Measurements from ENCODE around the gene BCL2L1. TPM values are rescaled to one million over a fixed set of nuclear protein-coding genes. Genes with fewer than 3 reads are reported as not detected.

BCL2L1 gene
- total and polyA plus RNA-seq, 2 donors (not counting 3 experiments of a cell fraction or from before 2014, with no cell fraction given), result 78.0 to 101 TPM

DNA sequence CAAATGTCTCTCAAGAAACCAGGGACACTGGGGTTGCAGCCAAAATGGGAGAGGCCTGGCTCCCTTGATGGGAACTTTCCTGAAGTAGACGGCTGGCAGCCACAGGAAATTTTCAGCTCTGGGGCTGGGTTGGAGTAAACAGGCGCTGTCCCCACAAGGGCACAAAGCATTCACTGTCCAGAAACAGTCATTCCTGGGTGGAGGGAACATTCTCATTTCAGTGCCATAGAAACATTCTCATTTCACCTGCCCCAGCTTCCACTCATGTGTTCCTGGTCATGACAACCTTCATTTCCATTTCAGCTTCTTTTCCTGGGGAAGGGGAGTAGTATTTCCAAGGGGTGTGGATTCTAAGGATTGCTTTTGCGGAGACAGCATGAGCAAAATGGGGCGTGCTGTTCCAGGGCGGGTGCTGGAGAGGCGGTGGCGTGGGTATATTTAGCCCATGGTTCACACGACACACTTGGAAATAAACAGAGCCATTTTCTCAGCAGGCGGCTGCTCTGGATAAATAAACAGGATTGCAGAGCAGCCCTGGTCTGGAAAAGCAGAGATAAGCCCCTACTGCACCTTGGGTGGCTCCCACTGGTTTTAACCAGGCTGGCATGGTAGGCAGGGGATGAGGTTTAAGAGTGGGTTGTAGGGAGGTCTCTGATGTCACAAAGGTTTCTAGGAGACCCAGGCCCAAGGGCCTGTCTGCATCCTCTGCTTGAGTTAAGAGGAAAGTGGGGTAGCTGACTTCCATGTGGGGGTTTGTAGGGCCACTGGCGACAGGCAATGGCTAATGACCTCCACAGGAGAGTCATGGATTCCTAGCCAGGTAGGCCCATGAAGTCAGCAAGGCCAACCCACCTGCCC, 52.1 kb downstream of the BCL2L1 start:
- FAIRE-seq (no peak), DNase-seq (ENCODE audit: low read depth, low spot score) (no peak)
- Histone ChIP-seq H3K9me1 (replicated peaks; ENCODE audit: control insufficient read depth, extremely low read depth, insufficient read depth, low read length) (no peaks in the 10 kb centered on the region), H3K36me3 (ENCODE audit: control insufficient read depth in 2 of 2, extremely low read depth in 1 of 2, insufficient read depth in 2 of 2, low read length in 2 of 2) (peaks cover 2 to 13% of the 10 kb centered on the region in 2 experiments), H3K4me2 (ENCODE audit: insufficient read depth, low read length) (no peak overlapping the region), H4K20me1 (replicated peaks; ENCODE audit: control insufficient read depth, extremely low read depth, insufficient read depth, low read length) (no peaks in the 10 kb centered on the region), H3K79me2 (ENCODE audit: control insufficient read depth, insufficient read depth, low read length) (peaks cover 60% of the 10 kb centered on the region), H3K4me3 (replicated peaks in 1 of 3; ENCODE audit: insufficient read depth in 1 of 3, low read depth in 1 of 3, low read length in 3 of 3) (no peak overlapping the region), H3K27ac (ENCODE audit: insufficient read depth, low read depth, low read length) (no peak overlapping the region), H3K9me3 (replicated peaks; ENCODE audit: control insufficient read depth, insufficient read depth, low read length) (no peaks in the 10 kb centered on the region), H3K9ac (replicated peaks; ENCODE audit: extremely low read depth, insufficient read depth, low read length) (no peak overlapping the region), H3K4me1 (ENCODE audit: control insufficient read depth, extremely low read depth, insufficient read depth, low read length) (peaks cover 22% of the 10 kb centered on the region), H3K27me3 (ENCODE audit: control insufficient read depth in 2 of 2, insufficient read depth in 2 of 2, low read length in 2 of 2) (no peaks in the 10 kb centered on the region), H2AFZ (ENCODE audit: low read depth, low read length) (no peak overlapping the region)
- POLR2A ChIA-PET, result no interaction called here
- dilution Hi-C loops (cut with MboI; ENCODE audit: extremely low pct_ligation_motif_present, low sequenced_read_pairs) (no loop called here), intact Hi-C loops (cut with micrococcal nuclease) (no loop called here)
- TF ChIP-seq GATA2 (IDR thresholded peaks at IDR 0.05; ENCODE audit: insufficient read depth, insufficient read length, low read depth, low read length) (no peak), JUN (IDR thresholded peaks at IDR 0.05; ENCODE audit: borderline replicate concordance, insufficient read depth, insufficient read length, low read depth) (no peak), POLR2AphosphoS5 (IDR thresholded peaks at IDR 0.05; ENCODE audit: insufficient read depth, low read depth, low read length) (no peak), EZH2 (IDR thresholded peaks at IDR 0.05; ENCODE audit: borderline replicate concordance, low read depth, low read length, severe bottlenecking) (no peak)
- BruUV-seq (replicated peaks), result no TSS peak
- CTCF ChIA-PET, result interaction anchor here (1.2 to 1.5 kb wide), 4 partner anchors 26 to 53 kb away, joined by 3 to 7 read pairs (median 4); no protein-coding TSS in a partner anchor

- peaks cover 15% of the 10 kb centered on the region for H3K4me1 ChIP-seq (ENCODE audit: control insufficient read depth, extremely low read depth, insufficient read depth, low read length)
- POLR2A ChIA-PET, result no interaction called here
- CTCF ChIA-PET, result interaction anchor here (0.8 to 1.5 kb wide), 4 partner anchors 8 to 54 kb away, joined by 3 to 7 read pairs (median 4); no protein-coding TSS in a partner anchor
- peaks cover 6 to 20% of the 10 kb centered on the region in 2 experiments for H3K36me3 ChIP-seq (ENCODE audit: control insufficient read depth in 2 of 2, extremely low read depth in 1 of 2, insufficient read depth in 2 of 2, low read length in 2 of 2)
- no peak overlapping the region for H2AFZ ChIP-seq (ENCODE audit: low read depth, low read length)
- no peak for FAIRE-seq
- H3K27ac ChIP-seq (ENCODE audit: insufficient read depth, low read depth, low read length), result no peak overlapping the region
- no peak for DNase-seq (ENCODE audit: low read depth, low spot score)
- intact Hi-C loops (cut with micrococcal nuclease), result no loop called here
- peaks cover 61% of the 10 kb centered on the region for H3K79me2 ChIP-seq (ENCODE audit: control insufficient read depth, insufficient read depth, low read length)
- no TSS peak for BruUV-seq (replicated peaks)
- no peak overlapping the region for H3K4me2 ChIP-seq (ENCODE audit: insufficient read depth, low read length)
- H4K20me1 ChIP-seq (replicated peaks; ENCODE audit: control insufficient read depth, extremely low read depth, insufficient read depth, low read length), result no peaks in the 10 kb centered on the region
- no peaks in the 10 kb centered on the region for H3K9me3 ChIP-seq (replicated peaks; ENCODE audit: control insufficient read depth, insufficient read depth, low read length)
- H3K9ac ChIP-seq (replicated peaks; ENCODE audit: extremely low read depth, insufficient read depth, low read length), result no peak overlapping the region
- no peaks in the 10 kb centered on the region for H3K27me3 ChIP-seq (ENCODE audit: control insufficient read depth in 2 of 2, insufficient read depth in 2 of 2, low read length in 2 of 2)
- TF ChIP-seq MYC (IDR thresholded peaks at IDR 0.05; ENCODE audit: low read depth, low read length) (no peak), CTCF (IDR thresholded peaks at IDR 0.05; ENCODE audit: extremely low read depth in 1 of 2, insufficient read depth in 1 of 2, low read depth in 1 of 2, low read length in 2 of 2) (no peak), FOS (IDR thresholded peaks at IDR 0.05; ENCODE audit: borderline replicate concordance, insufficient read depth, low read length) (no peak), JUN (IDR thresholded peaks at IDR 0.05; ENCODE audit: borderline replicate concordance, insufficient read depth, insufficient read length, low read depth) (no peak), GATA2 (IDR thresholded peaks at IDR 0.05; ENCODE audit: insufficient read depth, insufficient read length, low read depth, low read length) (no peak), EZH2 (IDR thresholded peaks at IDR 0.05; ENCODE audit: borderline replicate concordance, low read depth, low read length, severe bottlenecking) (no peak), POLR2A (IDR thresholded peaks at IDR 0.05; ENCODE audit: low read depth, low read length) (no peak), POLR2AphosphoS5 (IDR thresholded peaks at IDR 0.05; ENCODE audit: insufficient read depth, low read depth, low read length) (no peak)
- TF ChIP-seq, protein P1, sequence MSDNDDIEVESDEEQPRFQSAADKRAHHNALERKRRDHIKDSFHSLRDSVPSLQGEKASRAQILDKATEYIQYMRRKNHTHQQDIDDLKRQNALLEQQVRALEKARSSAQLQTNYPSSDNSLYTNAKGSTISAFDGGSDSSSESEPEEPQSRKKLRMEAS (IDR thresholded peaks at IDR 0.05; ENCODE audit: insufficient read depth, insufficient read length), result no peak
- no peaks in the 10 kb centered on the region for H3K9me1 ChIP-seq (replicated peaks; ENCODE audit: control insufficient read depth, extremely low read depth, insufficient read depth, low read length)
- dilution Hi-C loops (cut with MboI; ENCODE audit: extremely low pct_ligation_motif_present, low sequenced_read_pairs), result no loop called here
- no peak overlapping the region for H3K4me3 ChIP-seq (replicated peaks in 1 of 3; ENCODE audit: insufficient read depth in 1 of 3, low read depth in 1 of 3, low read length in 3 of 3)
Observed at GRCh38 chr20:31669876-31670275, 52.8 kb downstream of the BCL2L1 start.

All from endothelial cell of umbilical vein (primary cell).